AG10803 (cell line): ENCODE measurements around the gene ENO1.

Experiments used
- DNase-seq: peaks from one replicate; pipeline ENCODE4 v3.0.0; 2010; ENCODE audit warnings: low read depth
- H3K4me3 ChIP-seq: 2 replicates; pipeline ENCODE4 v1.5.1; 2011; ENCODE audit warnings: mild to moderate bottlenecking, low read length, control low read depth
- TF ChIP-seq, protein P1 (sequence below): conservative IDR thresholded peaks from 2 replicates; pipeline ENCODE4 v1.5.1; 2011; ENCODE audit warnings: mild to moderate bottlenecking, low read length, control low read depth, inconsistent platforms

Gene ENO1

DNA sequence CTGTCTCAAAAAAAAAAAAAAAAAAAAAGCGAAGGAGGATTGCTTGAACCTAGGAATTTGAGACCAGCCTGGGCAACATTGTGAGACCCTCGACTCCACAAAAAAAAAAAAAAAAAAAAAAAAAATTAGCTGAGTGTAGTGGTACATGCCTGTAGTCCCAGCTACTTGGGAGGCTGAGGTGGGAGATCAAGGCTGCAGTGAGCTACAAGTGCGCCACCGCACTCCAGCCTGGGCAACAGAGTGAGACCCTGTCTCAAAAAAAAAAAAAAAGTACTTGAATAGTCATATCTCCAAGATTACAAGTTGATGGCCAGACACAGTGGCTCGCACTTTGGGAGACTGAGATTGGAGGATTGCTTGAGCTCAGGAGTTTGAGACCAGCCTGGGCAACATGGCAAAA is 27.4 kb downstream of the ENO1 start:
- TF ChIP-seq, protein P1, sequence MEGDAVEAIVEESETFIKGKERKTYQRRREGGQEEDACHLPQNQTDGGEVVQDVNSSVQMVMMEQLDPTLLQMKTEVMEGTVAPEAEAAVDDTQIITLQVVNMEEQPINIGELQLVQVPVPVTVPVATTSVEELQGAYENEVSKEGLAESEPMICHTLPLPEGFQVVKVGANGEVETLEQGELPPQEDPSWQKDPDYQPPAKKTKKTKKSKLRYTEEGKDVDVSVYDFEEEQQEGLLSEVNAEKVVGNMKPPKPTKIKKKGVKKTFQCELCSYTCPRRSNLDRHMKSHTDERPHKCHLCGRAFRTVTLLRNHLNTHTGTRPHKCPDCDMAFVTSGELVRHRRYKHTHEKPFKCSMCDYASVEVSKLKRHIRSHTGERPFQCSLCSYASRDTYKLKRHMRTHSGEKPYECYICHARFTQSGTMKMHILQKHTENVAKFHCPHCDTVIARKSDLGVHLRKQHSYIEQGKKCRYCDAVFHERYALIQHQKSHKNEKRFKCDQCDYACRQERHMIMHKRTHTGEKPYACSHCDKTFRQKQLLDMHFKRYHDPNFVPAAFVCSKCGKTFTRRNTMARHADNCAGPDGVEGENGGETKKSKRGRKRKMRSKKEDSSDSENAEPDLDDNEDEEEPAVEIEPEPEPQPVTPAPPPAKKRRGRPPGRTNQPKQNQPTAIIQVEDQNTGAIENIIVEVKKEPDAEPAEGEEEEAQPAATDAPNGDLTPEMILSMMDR, result no peak

DNA sequence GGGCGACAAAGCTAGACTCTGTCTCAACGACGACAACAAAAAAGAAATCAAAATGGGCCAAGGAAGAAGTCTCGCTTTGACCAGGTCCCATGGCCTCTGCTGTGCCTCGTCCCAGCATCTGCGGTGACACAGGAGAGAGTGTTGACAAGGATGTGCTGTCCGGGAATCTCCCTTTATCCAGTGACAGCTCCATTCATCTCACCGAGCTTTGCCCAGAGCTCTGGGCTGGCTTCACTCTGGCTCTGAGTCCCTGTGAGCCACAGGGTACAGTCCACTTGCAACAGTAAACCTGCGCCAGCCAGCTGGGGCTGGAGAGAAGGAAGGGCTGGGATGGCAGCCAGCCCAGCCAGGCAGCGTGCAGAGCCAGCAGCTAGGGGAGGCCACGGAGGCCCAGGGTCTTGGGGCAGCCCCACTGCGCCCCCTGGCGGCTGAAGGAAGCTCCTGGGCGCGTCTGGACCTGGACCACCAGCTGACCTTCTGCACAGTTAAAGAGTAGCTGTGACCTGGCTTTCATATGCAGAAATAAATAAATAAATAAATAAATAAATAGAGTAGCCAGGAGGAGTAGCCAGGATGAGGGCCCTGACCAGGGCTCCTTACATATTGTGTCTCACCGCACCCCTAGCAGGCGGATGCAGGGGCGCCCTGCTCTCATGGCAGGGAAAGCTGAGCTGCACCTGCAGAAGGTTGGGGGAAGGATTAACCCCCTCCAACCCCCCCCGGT is 29.7 kb downstream of the ENO1 start:
- no peak overlapping the region for H3K4me3 ChIP-seq
- peak; percentile 94 for DNase-seq
- TF ChIP-seq, protein P1, result peak; percentile 81

More for the DNA sequence above, 27.4 kb downstream of the ENO1 start:
- H3K4me3 ChIP-seq, result no peak overlapping the region
- no peak for DNase-seq

DNA sequence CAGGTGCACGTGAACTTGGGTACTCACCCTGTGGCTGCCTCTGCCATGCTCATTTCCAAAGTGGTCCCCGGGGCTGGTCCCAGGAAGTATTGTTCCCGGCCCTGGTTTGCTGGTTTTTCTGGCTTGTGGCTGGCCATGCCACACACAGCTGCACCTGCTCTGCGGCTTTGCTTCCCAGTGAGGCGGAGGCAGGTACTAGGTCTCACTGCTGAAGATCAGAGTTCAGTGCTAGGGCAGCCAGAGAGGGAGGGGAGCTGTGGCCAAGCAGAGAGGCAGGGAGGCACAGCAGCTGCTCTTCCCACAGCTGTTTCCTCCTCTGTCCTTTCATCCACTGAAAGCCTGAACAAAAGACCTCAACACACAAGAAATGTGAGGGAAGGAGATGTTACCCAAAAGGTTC is 30.5 kb downstream of the ENO1 start:
- no peak overlapping the region for H3K4me3 ChIP-seq
- DNase-seq, result no peak
- TF ChIP-seq, protein P1, result no peak

DNA sequence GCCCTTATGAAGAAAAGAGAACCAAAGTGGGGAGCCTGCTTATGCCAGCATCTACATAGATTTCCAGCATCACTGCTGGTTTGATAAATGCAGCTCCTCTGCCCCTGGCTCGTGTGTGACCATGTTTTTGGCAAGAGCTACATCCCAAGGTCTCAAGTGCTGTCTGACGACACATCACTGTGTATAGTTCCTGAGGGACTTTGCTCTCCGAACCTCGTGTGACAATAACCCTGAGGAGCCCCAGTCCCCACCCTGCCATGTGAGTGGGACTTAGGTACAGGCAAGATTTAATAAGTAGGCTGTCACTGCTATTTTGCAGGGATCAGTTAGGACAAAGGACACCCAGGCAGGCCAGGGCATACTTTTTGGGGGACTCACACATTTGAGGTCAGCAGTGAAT is 32.2 kb downstream of the ENO1 start:
- no peak overlapping the region for H3K4me3 ChIP-seq
- DNase-seq, result no peak
- TF ChIP-seq, protein P1, result no peak

DNA sequence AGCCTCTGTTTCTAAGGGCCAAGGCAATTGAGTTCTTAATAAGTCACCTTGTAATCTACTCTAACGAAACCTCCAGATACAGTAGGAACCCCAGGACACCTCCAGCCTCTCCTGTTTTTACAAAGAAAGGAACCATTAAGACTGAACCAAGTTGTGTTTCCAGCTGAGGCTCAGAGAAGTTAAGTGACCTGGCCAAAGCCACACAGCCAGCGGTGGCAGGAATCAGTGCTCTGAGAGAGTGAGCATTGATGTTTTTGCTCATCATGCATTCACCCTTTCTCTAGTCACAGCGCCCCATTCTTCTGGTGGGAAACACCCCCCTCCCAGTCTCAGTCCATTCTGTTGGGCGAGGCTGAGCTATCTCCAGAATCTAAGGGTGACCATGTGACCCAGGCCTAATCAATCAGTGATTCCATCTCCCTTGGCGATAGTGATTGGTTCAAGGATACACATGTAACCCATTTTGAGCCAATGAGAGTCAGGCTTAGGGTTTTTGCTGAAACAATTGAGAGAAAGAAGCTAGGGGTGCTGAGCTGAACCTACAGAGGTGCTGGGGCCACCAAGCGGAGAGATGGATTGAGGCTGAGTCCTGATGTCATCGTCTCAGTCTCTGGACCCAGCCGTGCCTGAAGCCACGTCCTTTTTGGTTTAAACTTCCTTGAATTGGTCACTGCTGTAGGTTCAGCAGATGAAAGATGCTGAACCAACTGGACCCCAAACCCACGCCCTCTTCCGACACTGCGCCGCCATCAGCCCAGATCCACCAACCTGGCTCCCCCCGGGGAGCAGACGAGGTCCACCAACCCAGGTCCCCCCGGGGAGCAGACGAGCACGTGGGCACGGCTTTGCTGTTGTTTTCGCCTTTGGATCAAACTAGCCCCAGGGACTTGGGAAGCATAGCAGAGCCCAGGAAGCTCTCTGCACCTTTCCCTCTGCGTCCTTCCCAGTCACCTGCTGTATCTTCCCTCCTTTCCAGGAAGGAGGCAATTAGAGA is 33.1 kb downstream of the ENO1 start:
- DNase-seq, result no peak
- TF ChIP-seq, protein P1, result no peak
- no peak overlapping the region for H3K4me3 ChIP-seq

DNA sequence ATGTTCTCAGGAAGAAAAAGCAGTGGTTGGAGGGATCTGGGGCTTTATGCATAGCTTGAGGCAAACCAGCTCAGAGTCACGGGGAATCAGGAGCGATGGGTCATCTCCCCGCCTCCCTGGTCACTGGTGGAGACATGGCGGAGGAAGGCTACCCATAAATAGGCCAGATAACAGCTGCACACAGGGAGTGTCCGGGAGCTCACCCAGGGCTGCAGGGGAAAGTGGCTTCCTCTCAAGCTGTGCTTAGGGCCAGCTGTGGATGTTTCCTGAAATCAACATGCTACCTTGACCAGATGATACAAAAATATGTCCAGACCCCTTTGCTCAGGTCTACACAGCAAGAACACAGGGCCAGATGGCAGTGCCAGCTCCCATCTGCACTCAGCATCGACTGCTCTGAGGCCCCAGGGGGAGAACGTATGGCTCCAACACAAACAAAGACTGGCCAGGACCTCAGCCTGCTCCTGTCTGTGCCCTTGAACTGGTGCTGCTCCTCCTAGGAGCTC is 33.9 kb downstream of the ENO1 start:
- H3K4me3 ChIP-seq, result no peak overlapping the region
- TF ChIP-seq, protein P1, result no peak
- no peak for DNase-seq
